Osteoblast (primary cell): ENCODE data around the gene SLC6A18. TPM values are rescaled to one million over a fixed set of nuclear protein-coding genes. Genes with fewer than 3 reads are reported as not detected.

Experiments
- DNase-seq: peaks from one replicate; pipeline ENCODE4 v3.0.0; 2011; ENCODE audit warnings: low spot score, mixed read lengths; ENCODE audit not compliant: insufficient read length; ENCODE audit errors: missing footprints
- H2AFZ ChIP-seq: 2 replicates; pipeline ENCODE4 v1.6.0; 2011; ENCODE audit warnings: mild to moderate bottlenecking, low read length
- H3K27ac ChIP-seq: 2 replicates; pipeline ENCODE4 v1.5.1; 2011; ENCODE audit warnings: mild to moderate bottlenecking, low read depth, low read length, moderate library complexity
- H3K27me3 ChIP-seq: 2 replicates; pipeline ENCODE4 v1.6.0; 2012; ENCODE audit warnings: mild to moderate bottlenecking, control low read depth, inconsistent platforms, low read length, moderate library complexity; ENCODE audit not compliant: insufficient read depth
- H3K36me3 ChIP-seq: 2 replicates; pipeline ENCODE4 v1.5.1; 2011; ENCODE audit warnings: mild to moderate bottlenecking, low read length, control low read depth, moderate library complexity; ENCODE audit not compliant: insufficient read depth
- H3K4me1 ChIP-seq: 2 replicates; pipeline ENCODE4 v1.5.1; 2011; ENCODE audit warnings: mild to moderate bottlenecking, low read length, control low read depth, moderate library complexity; ENCODE audit not compliant: insufficient read depth
- H3K4me2 ChIP-seq: 2 replicates; pipeline ENCODE4 v1.6.0; 2011; ENCODE audit warnings: mild to moderate bottlenecking, low read length; ENCODE audit not compliant: insufficient read depth
- H3K4me3 ChIP-seq: fragments of 200-600 bp; sonication (generic); 3 replicates; pipeline ENCODE4 v1.5.1; 2012; ENCODE audit warnings: mild to moderate bottlenecking, low read length, inconsistent platforms; ENCODE audit not compliant: insufficient read depth
- H3K79me2 ChIP-seq: 2 replicates; pipeline ENCODE4 v1.6.0; 2012; ENCODE audit warnings: mild to moderate bottlenecking, low read length, control low read depth, inconsistent platforms; ENCODE audit not compliant: insufficient read depth
- H3K9me3 ChIP-seq: 2 replicates; pipeline ENCODE4 v1.5.1; 2011; ENCODE audit warnings: low read depth, low read length, control low read depth
- H4K20me1 ChIP-seq: 2 replicates; pipeline ENCODE4 v1.6.0; 2012; ENCODE audit warnings: mild to moderate bottlenecking, low read length, control low read depth; ENCODE audit not compliant: insufficient read depth
- CTCF ChIP-seq: IDR thresholded peaks from 2 replicates; pipeline ENCODE4 v1.5.1; 2011; ENCODE audit warnings: mild to moderate bottlenecking, low read depth, low read length, moderate library complexity; ENCODE audit errors: extremely low read depth
- total RNA-seq: library from RNA; depleted of rRNA; stranded (reverse); fragments of >200 nt; gene quantifications from 2 replicates; pipeline ENCODE4 v1.2.3, GENCODE V29; 2012

The SLC6A18 gene
- total RNA-seq, 1 donor, result not detected

- H3K4me3 ChIP-seq, result no peak overlapping the region
- no peak overlapping the region for H3K27ac ChIP-seq
- no peaks in the 10 kb centered on the region for H3K9me3 ChIP-seq
- H2AFZ ChIP-seq, result no peak overlapping the region
- H3K4me1 ChIP-seq, result no peaks in the 10 kb centered on the region
- DNase-seq, result no peak
- H3K27me3 ChIP-seq, result peaks cover 6% of the 10 kb centered on the region
- H4K20me1 ChIP-seq, result no peaks in the 10 kb centered on the region
- no peaks in the 10 kb centered on the region for H3K36me3 ChIP-seq
- TF ChIP-seq CTCF, result no peak
- no peak overlapping the region for H3K4me2 ChIP-seq
- no peaks in the 10 kb centered on the region for H3K79me2 ChIP-seq
These were observed 17.6 kb upstream of the SLC6A18 start for GRCh38 chr5:1207555-1207954.

- H3K4me2 ChIP-seq, result no peak overlapping the region
- no peak overlapping the region for H2AFZ ChIP-seq
- no peaks in the 10 kb centered on the region for H3K36me3 ChIP-seq
- H3K27ac ChIP-seq, result no peak overlapping the region
- H3K27me3 ChIP-seq, result peaks cover 6% of the 10 kb centered on the region
- H4K20me1 ChIP-seq, result no peaks in the 10 kb centered on the region
- no peaks in the 10 kb centered on the region for H3K4me1 ChIP-seq
- no peaks in the 10 kb centered on the region for H3K79me2 ChIP-seq
- no peak for TF ChIP-seq CTCF
- H3K4me3 ChIP-seq, result no peak overlapping the region
- H3K9me3 ChIP-seq, result no peaks in the 10 kb centered on the region
- no peak for DNase-seq
These were observed 16.9 kb upstream of the SLC6A18 start for GRCh38 chr5:1208221-1208742.

- Histone ChIP-seq H3K79me2 (no peaks in the 10 kb centered on the region), H3K4me1 (no peaks in the 10 kb centered on the region), H3K4me2 (no peak overlapping the region), H3K9me3 (no peaks in the 10 kb centered on the region), H4K20me1 (no peaks in the 10 kb centered on the region), H3K27ac (no peak overlapping the region), H3K27me3 (peaks cover 6% of the 10 kb centered on the region), H2AFZ (no peak overlapping the region), H3K36me3 (no peaks in the 10 kb centered on the region), H3K4me3 (no peak overlapping the region)
- peak; percentile 96 for DNase-seq
- peak; percentile 44 for TF ChIP-seq CTCF
These were observed 16.3 kb upstream of the SLC6A18 start for GRCh38 chr5:1208743-1209488.

- H3K27me3 ChIP-seq, result peaks cover 6% of the 10 kb centered on the region
- no peaks in the 10 kb centered on the region for H3K79me2 ChIP-seq
- H3K4me1 ChIP-seq, result no peaks in the 10 kb centered on the region
- H2AFZ ChIP-seq, result no peak overlapping the region
- no peak overlapping the region for H3K4me3 ChIP-seq
- no peak for TF ChIP-seq CTCF
- H3K4me2 ChIP-seq, result no peak overlapping the region
- no peaks in the 10 kb centered on the region for H3K9me3 ChIP-seq
- no peak overlapping the region for H3K27ac ChIP-seq
- DNase-seq, result no peak
- no peaks in the 10 kb centered on the region for H4K20me1 ChIP-seq
- H3K36me3 ChIP-seq, result no peaks in the 10 kb centered on the region
These were observed 15.7 kb upstream of the SLC6A18 start for GRCh38 chr5:1209489-1209852.
